ENCODE measurements around the gene BAZ2B. TPM values are rescaled to one million over a fixed set of nuclear protein-coding genes. Genes with fewer than 3 reads are reported as not detected.
A peak's percentile ranks its signal among the peaks of the same experiment; 100 is the strongest.

Gene BAZ2B
- total RNA-seq, 1 experiment from 2014 or later: 33.0 TPM

DNA sequence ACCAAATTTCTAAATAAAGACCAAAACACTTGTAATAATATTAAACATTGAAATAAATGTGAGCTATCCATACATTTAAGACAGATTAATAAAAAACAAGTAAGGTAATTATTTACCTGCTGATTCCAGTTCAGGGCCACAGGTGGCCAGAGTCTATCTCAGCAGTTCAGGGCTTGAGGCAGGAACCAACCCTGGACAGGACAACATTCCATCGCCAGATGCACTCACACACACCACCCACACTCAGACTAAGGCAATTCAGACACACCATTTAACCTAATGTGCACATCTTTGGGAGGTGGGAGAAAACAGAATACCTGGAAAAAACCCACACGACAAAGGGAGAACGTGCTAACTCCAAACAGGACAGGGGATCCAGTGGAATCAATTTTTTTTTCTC is 315.8 kb downstream of the BAZ2B start:
- Mint-ChIP-seq H3K4me3 (no peak overlapping the region), H3K9me3 (peaks cover 10% of the 10 kb centered on the region; the same call in 1 of the 2 replicates), H3K27ac (no peak overlapping the region), H3K4me1 (peaks cover 2% of the 10 kb centered on the region; the same call in 1 of the 2 replicates), H3K27me3 (ENCODE audit: low read depth) (no peaks in the 10 kb centered on the region), H3K36me3 (no peaks in the 10 kb centered on the region)
- TF ChIP-seq, protein P1, sequence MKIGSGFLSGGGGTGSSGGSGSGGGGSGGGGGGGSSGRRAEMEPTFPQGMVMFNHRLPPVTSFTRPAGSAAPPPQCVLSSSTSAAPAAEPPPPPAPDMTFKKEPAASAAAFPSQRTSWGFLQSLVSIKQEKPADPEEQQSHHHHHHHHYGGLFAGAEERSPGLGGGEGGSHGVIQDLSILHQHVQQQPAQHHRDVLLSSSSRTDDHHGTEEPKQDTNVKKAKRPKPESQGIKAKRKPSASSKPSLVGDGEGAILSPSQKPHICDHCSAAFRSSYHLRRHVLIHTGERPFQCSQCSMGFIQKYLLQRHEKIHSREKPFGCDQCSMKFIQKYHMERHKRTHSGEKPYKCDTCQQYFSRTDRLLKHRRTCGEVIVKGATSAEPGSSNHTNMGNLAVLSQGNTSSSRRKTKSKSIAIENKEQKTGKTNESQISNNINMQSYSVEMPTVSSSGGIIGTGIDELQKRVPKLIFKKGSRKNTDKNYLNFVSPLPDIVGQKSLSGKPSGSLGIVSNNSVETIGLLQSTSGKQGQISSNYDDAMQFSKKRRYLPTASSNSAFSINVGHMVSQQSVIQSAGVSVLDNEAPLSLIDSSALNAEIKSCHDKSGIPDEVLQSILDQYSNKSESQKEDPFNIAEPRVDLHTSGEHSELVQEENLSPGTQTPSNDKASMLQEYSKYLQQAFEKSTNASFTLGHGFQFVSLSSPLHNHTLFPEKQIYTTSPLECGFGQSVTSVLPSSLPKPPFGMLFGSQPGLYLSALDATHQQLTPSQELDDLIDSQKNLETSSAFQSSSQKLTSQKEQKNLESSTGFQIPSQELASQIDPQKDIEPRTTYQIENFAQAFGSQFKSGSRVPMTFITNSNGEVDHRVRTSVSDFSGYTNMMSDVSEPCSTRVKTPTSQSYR (CRISPR knock-in tag; IDR thresholded peaks at IDR 0.05): no peak
- TF ChIP-seq, protein P2, sequence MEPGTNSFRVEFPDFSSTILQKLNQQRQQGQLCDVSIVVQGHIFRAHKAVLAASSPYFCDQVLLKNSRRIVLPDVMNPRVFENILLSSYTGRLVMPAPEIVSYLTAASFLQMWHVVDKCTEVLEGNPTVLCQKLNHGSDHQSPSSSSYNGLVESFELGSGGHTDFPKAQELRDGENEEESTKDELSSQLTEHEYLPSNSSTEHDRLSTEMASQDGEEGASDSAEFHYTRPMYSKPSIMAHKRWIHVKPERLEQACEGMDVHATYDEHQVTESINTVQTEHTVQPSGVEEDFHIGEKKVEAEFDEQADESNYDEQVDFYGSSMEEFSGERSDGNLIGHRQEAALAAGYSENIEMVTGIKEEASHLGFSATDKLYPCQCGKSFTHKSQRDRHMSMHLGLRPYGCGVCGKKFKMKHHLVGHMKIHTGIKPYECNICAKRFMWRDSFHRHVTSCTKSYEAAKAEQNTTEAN (CRISPR knock-in tag; IDR thresholded peaks at IDR 0.05): no peak
- TF ChIP-seq NR1H2 (CRISPR knock-in tag; IDR thresholded peaks at IDR 0.05) (no peak), ZNF263 (CRISPR knock-in tag; IDR thresholded peaks at IDR 0.05; ENCODE audit: low read depth) (no peak), ZNF232 (CRISPR knock-in tag; IDR thresholded peaks at IDR 0.05) (no peak), GTF2I (CRISPR knock-in tag; conservative IDR thresholded peaks at IDR 0.05) (no peak), FOXK1 (CRISPR knock-in tag; IDR thresholded peaks at IDR 0.05) (no peak), ZNF317 (CRISPR knock-in tag; IDR thresholded peaks at IDR 0.05; ENCODE audit: borderline replicate concordance, low read depth) (no peak), ZNF671 (CRISPR knock-in tag; IDR thresholded peaks at IDR 0.05) (no peak), SMAD3 (CRISPR knock-in tag; IDR thresholded peaks at IDR 0.05; ENCODE audit: borderline replicate concordance) (no peak)
- DNase-seq (ENCODE audit: low spot score) (no peak), ATAC-seq (no peak; the same call in 1 of the 2 replicates)
- ChIA-PET POLR2A (no interaction called here), CTCF (no interaction called here)

DNA sequence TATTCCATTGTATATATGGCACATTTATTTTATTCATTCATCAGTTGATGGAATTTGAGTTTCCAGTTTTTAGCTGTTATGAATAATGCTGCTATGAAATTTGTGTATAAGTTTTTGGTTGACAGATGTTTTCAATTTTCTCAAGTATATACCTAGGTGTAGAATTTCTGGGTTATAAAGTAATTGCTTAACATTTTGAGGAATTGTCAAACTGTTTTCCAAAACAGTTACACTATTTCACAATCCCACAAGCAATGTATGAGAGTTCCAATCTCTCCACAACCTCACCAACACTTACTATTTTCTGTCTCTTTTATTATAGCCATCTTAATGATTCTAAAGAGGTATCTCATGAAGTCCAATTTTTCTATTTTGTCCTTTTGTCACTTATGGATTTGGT is 317.4 kb downstream of the BAZ2B start:
- H3K36me3 Mint-ChIP-seq: no peaks in the 10 kb centered on the region

DNA sequence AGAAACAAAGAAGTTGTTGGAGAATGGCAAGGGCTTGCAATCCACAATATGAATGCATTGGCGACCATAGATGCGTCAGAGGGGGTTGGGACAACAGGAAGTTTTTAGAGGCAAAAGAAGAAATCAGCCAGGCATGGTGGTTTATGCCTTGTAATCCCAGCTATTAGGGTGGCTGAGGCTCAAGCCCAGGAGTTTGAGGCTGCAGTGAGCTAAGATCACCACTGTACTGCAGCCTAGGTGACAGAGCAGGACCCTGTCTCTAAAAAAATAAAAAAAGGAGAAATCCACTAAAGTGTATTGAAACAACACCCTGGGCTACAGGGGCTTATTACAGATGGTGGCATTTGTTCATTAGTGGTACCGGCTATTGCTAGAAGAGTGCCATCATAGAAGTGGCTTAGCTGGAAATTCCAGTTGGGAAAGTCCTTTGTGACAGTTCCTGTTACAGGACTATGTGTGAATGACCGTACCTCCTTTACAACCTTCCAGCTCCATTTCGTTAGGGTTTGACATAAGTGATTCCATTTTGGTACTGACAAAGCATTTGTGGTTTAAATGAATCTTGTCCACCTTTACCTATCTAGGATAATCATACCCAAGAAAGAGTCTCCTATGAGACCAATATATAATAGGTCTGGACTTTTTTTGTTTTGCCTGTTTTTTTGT is 319.2 kb downstream of the BAZ2B start:
- peaks cover 2% of the 10 kb centered on the region for H3K4me1 Mint-ChIP-seq
- no peaks in the 10 kb centered on the region for H3K36me3 Mint-ChIP-seq
- H3K27ac Mint-ChIP-seq: no peak overlapping the region
- DNase-seq (ENCODE audit: low spot score) (no peak), ATAC-seq (peak; percentile 82)
- peaks cover 10% of the 10 kb centered on the region; the same call in 1 of the 2 replicates for H3K9me3 Mint-ChIP-seq
- no peaks in the 10 kb centered on the region for H3K27me3 Mint-ChIP-seq (ENCODE audit: low read depth)
- H3K4me3 Mint-ChIP-seq: no peak overlapping the region
- POLR2A ChIA-PET: no interaction called here
- CTCF ChIA-PET: interaction anchor here (1.0 kb wide), 1 partner anchor 12 kb away, joined by 3 read pairs; no protein-coding TSS in a partner anchor
- TF ChIP-seq, protein P1 (CRISPR knock-in tag; IDR thresholded peaks at IDR 0.05): no peak
- TF ChIP-seq ZNF416 (CRISPR knock-in tag; IDR thresholded peaks at IDR 0.05) (no peak), HMGA2 (CRISPR knock-in tag; IDR thresholded peaks at IDR 0.05) (no peak), PRRX2 (CRISPR knock-in tag; IDR thresholded peaks at IDR 0.05) (no peak)
- TF ChIP-seq, protein P3, sequence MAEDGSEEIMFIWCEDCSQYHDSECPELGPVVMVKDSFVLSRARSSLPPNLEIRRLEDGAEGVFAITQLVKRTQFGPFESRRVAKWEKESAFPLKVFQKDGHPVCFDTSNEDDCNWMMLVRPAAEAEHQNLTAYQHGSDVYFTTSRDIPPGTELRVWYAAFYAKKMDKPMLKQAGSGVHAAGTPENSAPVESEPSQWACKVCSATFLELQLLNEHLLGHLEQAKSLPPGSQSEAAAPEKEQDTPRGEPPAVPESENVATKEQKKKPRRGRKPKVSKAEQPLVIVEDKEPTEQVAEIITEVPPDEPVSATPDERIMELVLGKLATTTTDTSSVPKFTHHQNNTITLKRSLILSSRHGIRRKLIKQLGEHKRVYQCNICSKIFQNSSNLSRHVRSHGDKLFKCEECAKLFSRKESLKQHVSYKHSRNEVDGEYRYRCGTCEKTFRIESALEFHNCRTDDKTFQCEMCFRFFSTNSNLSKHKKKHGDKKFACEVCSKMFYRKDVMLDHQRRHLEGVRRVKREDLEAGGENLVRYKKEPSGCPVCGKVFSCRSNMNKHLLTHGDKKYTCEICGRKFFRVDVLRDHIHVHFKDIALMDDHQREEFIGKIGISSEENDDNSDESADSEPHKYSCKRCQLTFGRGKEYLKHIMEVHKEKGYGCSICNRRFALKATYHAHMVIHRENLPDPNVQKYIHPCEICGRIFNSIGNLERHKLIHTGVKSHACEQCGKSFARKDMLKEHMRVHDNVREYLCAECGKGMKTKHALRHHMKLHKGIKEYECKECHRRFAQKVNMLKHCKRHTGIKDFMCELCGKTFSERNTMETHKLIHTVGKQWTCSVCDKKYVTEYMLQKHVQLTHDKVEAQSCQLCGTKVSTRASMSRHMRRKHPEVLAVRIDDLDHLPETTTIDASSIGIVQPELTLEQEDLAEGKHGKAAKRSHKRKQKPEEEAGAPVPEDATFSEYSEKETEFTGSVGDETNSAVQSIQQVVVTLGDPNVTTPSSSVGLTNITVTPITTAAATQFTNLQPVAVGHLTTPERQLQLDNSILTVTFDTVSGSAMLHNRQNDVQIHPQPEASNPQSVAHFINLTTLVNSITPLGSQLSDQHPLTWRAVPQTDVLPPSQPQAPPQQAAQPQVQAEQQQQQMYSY (CRISPR knock-in tag; IDR thresholded peaks at IDR 0.05): no peak

More for the DNA sequence above, 317.4 kb downstream of the BAZ2B start:
- no peak for DNase-seq (ENCODE audit: low spot score)
- POLR2A ChIA-PET: no interaction called here
- no peak for ATAC-seq
- peaks cover 10% of the 10 kb centered on the region; the same call in 1 of the 2 replicates for H3K9me3 Mint-ChIP-seq
- TF ChIP-seq RORB (CRISPR knock-in tag; IDR thresholded peaks at IDR 0.05) (no peak), SOX15 (CRISPR knock-in tag; IDR thresholded peaks at IDR 0.05) (no peak)
- TF ChIP-seq, protein P3 (CRISPR knock-in tag; IDR thresholded peaks at IDR 0.05): no peak
- H3K27ac Mint-ChIP-seq: no peak overlapping the region
- H3K27me3 Mint-ChIP-seq (ENCODE audit: low read depth): no peaks in the 10 kb centered on the region
- CTCF ChIA-PET: no interaction called here
- no peak overlapping the region for H3K4me3 Mint-ChIP-seq
- H3K4me1 Mint-ChIP-seq: peaks cover 2% of the 10 kb centered on the region; the same call in 1 of the 2 replicates

Data from WTC11 (cell line).